K562 (cell line): Measurements from ENCODE around the gene NRARP. TPM values are rescaled to one million over a fixed set of nuclear protein-coding genes. Genes with fewer than 3 reads are reported as not detected.

Experiments
- CBFB ChIP-seq: sonication (generic); formaldehyde crosslinking; IDR thresholded peaks from 2 replicates; pipeline ENCODE4 v1.4.0; 2020; ENCODE audit warnings: mild to moderate bottlenecking, missing genetic modification reagents
- CEBPB ChIP-seq: fragments of 450-650 bp; IDR thresholded peaks from 2 replicates; pipeline ENCODE4 v1.6.1; 2016; ENCODE audit warnings: missing genetic modification characterization, missing compliant biosample characterization
- DEAF1 ChIP-seq: fragments of 450-650 bp; formaldehyde crosslinking; IDR thresholded peaks from 2 replicates; pipeline ENCODE4 v1.4.0; 2020; ENCODE audit warnings: mild to moderate bottlenecking, moderate library complexity
- FOSL1 ChIP-seq: fragments of 200-800 bp; sonication (Bioruptor generic); conservative IDR thresholded peaks from 2 replicates; pipeline ENCODE4 v1.6.1; 2016; ENCODE audit warnings: missing genetic modification characterization, missing compliant biosample characterization
- GABPA ChIP-seq: fragments of 200-800 bp; sonication (Bioruptor generic); conservative IDR thresholded peaks from 2 replicates; pipeline ENCODE4 v1.6.1; 2016; ENCODE audit warnings: low read depth, missing genetic modification characterization, missing compliant biosample characterization
- ID3 ChIP-seq, 2 experiments: fragments of 250-450 bp in 1 of 2; fragments of 450-650 bp in 1 of 2; sonication (Bioruptor Pico) in 1 of 2; IDR thresholded peaks; 2 replicates each; pipeline versions ENCODE4 v1.6.1 to v1.8.0; 2016 to 2021; ENCODE audit warnings: mild to moderate bottlenecking in 2 of 2, moderate library complexity in 2 of 2, missing compliant biosample characterization in 1 of 2, missing genetic modification characterization in 1 of 2
- KDM5B ChIP-seq: fragments of 200-600 bp; sonication (generic); IDR thresholded peaks from 2 replicates; pipeline ENCODE4 v1.6.1; 2012; ENCODE audit warnings: low read depth, mild to moderate bottlenecking, moderate library complexity, low read length, control low read depth, inconsistent platforms; ENCODE audit not compliant: insufficient replicate concordance
- NFIC ChIP-seq: fragments of 450-650 bp; IDR thresholded peaks from 2 replicates; pipeline ENCODE4 v1.6.1; 2017; ENCODE audit warnings: mild to moderate bottlenecking, inconsistent platforms
- POLR2H ChIP-seq: IDR thresholded peaks from 2 replicates; pipeline ENCODE4 v1.6.1; 2016; ENCODE audit warnings: missing genetic modification characterization, low read depth, mild to moderate bottlenecking, control low read depth, missing compliant biosample characterization, moderate library complexity
- PTTG1 ChIP-seq: fragments of 450-650 bp; IDR thresholded peaks from 2 replicates; pipeline ENCODE4 v1.6.1; 2016; ENCODE audit warnings: low read depth, mild to moderate bottlenecking, missing genetic modification characterization, missing compliant biosample characterization
- RUNX1 ChIP-seq: sonication (generic); IDR thresholded peaks from 2 replicates; pipeline ENCODE4 v1.6.1; 2016; ENCODE audit warnings: antibody characterized with exemption, low read depth
- SAFB ChIP-seq: fragments of 200-400 bp; formaldehyde crosslinking; IDR thresholded peaks from 2 replicates; pipeline ENCODE4 v1.6.1; 2017; ENCODE audit warnings: low read depth, low read length, borderline replicate concordance
- SP1 ChIP-seq: sonication (generic); formaldehyde crosslinking; IDR thresholded peaks from 2 replicates; pipeline ENCODE4 v1.8.1; 2022; ENCODE audit warnings: mild to moderate bottlenecking, missing genetic modification reagents
- YBX1 ChIP-seq: fragments of 450-650 bp; IDR thresholded peaks from 2 replicates; pipeline ENCODE4 v1.7.1; 2016; ENCODE audit warnings: mild to moderate bottlenecking
- ZBTB1 ChIP-seq: sonication (generic); formaldehyde crosslinking; IDR thresholded peaks from 2 replicates; pipeline ENCODE4 v1.8.1; 2023; ENCODE audit warnings: missing genetic modification reagents, low read depth, mild to moderate bottlenecking, borderline replicate concordance
- ZNF253 ChIP-seq: fragments of 250-450 bp; sonication (Bioruptor Pico); conservative IDR thresholded peaks from 2 replicates; pipeline ENCODE4 v1.6.1; 2021; ENCODE audit warnings: mild to moderate bottlenecking
- ZNF395 ChIP-seq: fragments of 200-800 bp; sonication (Bioruptor generic); IDR thresholded peaks from 2 replicates; pipeline ENCODE4 v1.6.1; 2017; ENCODE audit warnings: missing genetic modification characterization, missing compliant biosample characterization
- ZNF609 ChIP-seq: sonication (generic); formaldehyde crosslinking; IDR thresholded peaks from 2 replicates; pipeline ENCODE4 v1.8.1; 2023; ENCODE audit warnings: missing genetic modification reagents, mild to moderate bottlenecking, borderline replicate concordance
- polyA plus RNA-seq, 8 experiments: library from polyadenylated mRNA; depleted of rRNA in 4 of 8; stranded (reverse) in 5 of 8; unstranded in 3 of 8; fragments of >200 nt; fragmentation: Nextera tagmentation in 2 of 8; fragmentation: Illumina TruSeq in 1 of 8; extraction: Ambion mirVana in 2 of 8; extraction: Trizol in 1 of 8; gene quantifications; 2 replicates each; pipeline versions ENCODE4 v1.2.1 to v1.2.3, GENCODE V29; 2011 to 2014; ENCODE audit warnings: inconsistent platforms in 1 of 8, missing spikeins in 1 of 8
- total RNA-seq, 7 experiments: library from RNA; depleted of rRNA in 6 of 7; stranded (reverse); fragments of >200 nt in 6 of 7; fragmentation: Illumina TruSeq in 2 of 7; extraction: Trizol in 2 of 7; gene quantifications; 2 replicates each; pipeline versions ENCODE4 v1.2.1 to v1.2.3, GENCODE V29; 2011 to 2021; ENCODE audit warnings: low replicate concordance in 1 of 7

The NRARP gene
- total and polyA plus RNA-seq, 9 of the 15 experiments (the other 6 are each of a cell fraction or from before 2014, with no cell fraction given) = 2.0 to 24.5 (median 7.2) TPM; not detected in 2

- TF ChIP-seq RUNX1 (no peak), CEBPB (tag) (no peak), ID3 (CRISPR knock-in tag; IDR thresholded peaks at IDR 0.05) (no peak), ID3 (tag; IDR thresholded peaks at IDR 0.05) (0 out of 2 replicates have a peak, but pooled peaks have one; percentile 70), CBFB (CRISPR knock-in tag) (peak; percentile 81; the same call in 1 of the 2 replicates), SP1 (CRISPR knock-in tag) (peak; percentile 45; the same call in 1 of the 2 replicates), SAFB (peak; percentile 60), ZNF395 (CRISPR knock-in tag) (no peak), ZNF609 (CRISPR knock-in tag) (0 out of 2 replicates have a peak, but pooled peaks have one; percentile 41), ZNF253 (no peak), PTTG1 (tag) (no peak), DEAF1 (no peak), YBX1 (no peak), POLR2H (no peak), FOSL1 (0 out of 2 replicates have a peak, but pooled peaks have one; percentile 8), KDM5B (peak; percentile 49), GABPA (tag) (peak; percentile 46; the same call in 1 of the 2 replicates), NFIC (peak; percentile 67), ZBTB1 (CRISPR knock-in tag) (no peak)
These were observed 757 bp downstream of the NRARP start (continued) for GRCh38 chr9:137301081-137301947.
